Parathyroid adenoma (tissue), 2 donors: ENCODE data around the gene MRPL9.
A peak's percentile ranks its signal among the peaks of the same experiment; 100 is the strongest.

Experiments
- H2AFZ ChIP-seq: fragments of 300-600 bp; sonication (generic); one replicate; pipeline ENCODE4 v1.7.0; 2017; ENCODE audit warnings: antibody characterized with exemption, mild to moderate bottlenecking
- H3K27ac ChIP-seq: fragments of 300-600 bp; sonication (generic); one replicate; pipeline ENCODE4 v1.7.0; 2017
- H3K27me3 ChIP-seq: fragments of 300-600 bp; sonication (generic); one replicate; pipeline ENCODE4 v1.7.0; 2017; ENCODE audit warnings: low read length; ENCODE audit not compliant: control insufficient read depth, insufficient read depth
- H3K36me3 ChIP-seq: fragments of 300-600 bp; sonication (generic); one replicate; pipeline ENCODE4 v1.7.0; 2017; ENCODE audit warnings: low read length; ENCODE audit not compliant: control insufficient read depth, insufficient read depth
- H3K4me1 ChIP-seq: fragments of 300-600 bp; sonication (generic); one replicate; pipeline ENCODE4 v1.7.0; 2017; ENCODE audit warnings: control low read depth
- H3K4me2 ChIP-seq: fragments of 300-600 bp; sonication (generic); one replicate; pipeline ENCODE4 v1.7.0; 2017; ENCODE audit warnings: low read length
- H3K4me3 ChIP-seq: fragments of 300-600 bp; sonication (generic); one replicate; pipeline ENCODE4 v1.7.0; 2017; ENCODE audit warnings: low read depth, low read length
- H3K79me2 ChIP-seq: fragments of 300-600 bp; sonication (generic); one replicate; pipeline ENCODE4 v1.7.0; 2017; ENCODE audit warnings: control low read depth
- H3K9ac ChIP-seq: fragments of 300-600 bp; sonication (generic); one replicate; pipeline ENCODE4 v1.7.0; 2017; ENCODE audit warnings: mild to moderate bottlenecking
- H3K9me3 ChIP-seq: fragments of 300-600 bp; sonication (generic); one replicate; pipeline ENCODE4 v1.7.0; 2017; ENCODE audit warnings: low read length; ENCODE audit not compliant: control insufficient read depth
- TF ChIP-seq, protein P1 (sequence below): fragments of 300-600 bp; sonication (generic); IDR thresholded peaks from one replicate; pipeline ENCODE4 v1.7.0; 2017; ENCODE audit warnings: antibody characterized with exemption, mild to moderate bottlenecking
- donor health status: primary hyperparathyroidism.

The MRPL9 gene

DNA sequence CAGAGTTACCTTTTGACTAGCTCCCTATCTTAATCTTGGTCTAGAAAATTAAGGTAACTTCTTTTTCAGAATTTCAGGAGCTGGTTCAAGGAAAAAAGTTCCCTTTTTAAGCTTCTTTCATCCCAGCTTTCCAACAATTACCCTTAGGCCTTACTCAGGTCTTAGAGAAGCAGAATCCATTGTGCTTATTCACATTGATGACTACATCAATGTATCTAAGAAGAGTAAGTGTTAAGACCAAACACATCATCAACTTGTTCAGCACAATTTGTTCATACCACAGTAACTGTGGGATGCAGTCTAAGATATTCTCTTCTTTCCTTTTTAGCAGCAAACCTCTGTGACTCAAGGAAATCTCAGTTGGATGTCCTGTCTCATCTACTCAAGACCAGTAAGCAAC lies 4.1 kb downstream of the MRPL9 start:
- H3K27ac ChIP-seq = peak overlapping the region; percentile 47
- no peak overlapping the region for H2AFZ ChIP-seq
- no peak overlapping the region for H3K4me3 ChIP-seq
- no peaks in the 10 kb centered on the region for H3K36me3 ChIP-seq
- peak overlapping the region; percentile 33 for H3K4me2 ChIP-seq
- H3K79me2 ChIP-seq = no peaks in the 10 kb centered on the region
- no peak overlapping the region for H3K9ac ChIP-seq
- H3K27me3 ChIP-seq = no peaks in the 10 kb centered on the region
- peaks cover 3% of the 10 kb centered on the region for H3K4me1 ChIP-seq
- H3K9me3 ChIP-seq = no peaks in the 10 kb centered on the region
- TF ChIP-seq, protein P1, sequence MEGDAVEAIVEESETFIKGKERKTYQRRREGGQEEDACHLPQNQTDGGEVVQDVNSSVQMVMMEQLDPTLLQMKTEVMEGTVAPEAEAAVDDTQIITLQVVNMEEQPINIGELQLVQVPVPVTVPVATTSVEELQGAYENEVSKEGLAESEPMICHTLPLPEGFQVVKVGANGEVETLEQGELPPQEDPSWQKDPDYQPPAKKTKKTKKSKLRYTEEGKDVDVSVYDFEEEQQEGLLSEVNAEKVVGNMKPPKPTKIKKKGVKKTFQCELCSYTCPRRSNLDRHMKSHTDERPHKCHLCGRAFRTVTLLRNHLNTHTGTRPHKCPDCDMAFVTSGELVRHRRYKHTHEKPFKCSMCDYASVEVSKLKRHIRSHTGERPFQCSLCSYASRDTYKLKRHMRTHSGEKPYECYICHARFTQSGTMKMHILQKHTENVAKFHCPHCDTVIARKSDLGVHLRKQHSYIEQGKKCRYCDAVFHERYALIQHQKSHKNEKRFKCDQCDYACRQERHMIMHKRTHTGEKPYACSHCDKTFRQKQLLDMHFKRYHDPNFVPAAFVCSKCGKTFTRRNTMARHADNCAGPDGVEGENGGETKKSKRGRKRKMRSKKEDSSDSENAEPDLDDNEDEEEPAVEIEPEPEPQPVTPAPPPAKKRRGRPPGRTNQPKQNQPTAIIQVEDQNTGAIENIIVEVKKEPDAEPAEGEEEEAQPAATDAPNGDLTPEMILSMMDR = no peak

DNA sequence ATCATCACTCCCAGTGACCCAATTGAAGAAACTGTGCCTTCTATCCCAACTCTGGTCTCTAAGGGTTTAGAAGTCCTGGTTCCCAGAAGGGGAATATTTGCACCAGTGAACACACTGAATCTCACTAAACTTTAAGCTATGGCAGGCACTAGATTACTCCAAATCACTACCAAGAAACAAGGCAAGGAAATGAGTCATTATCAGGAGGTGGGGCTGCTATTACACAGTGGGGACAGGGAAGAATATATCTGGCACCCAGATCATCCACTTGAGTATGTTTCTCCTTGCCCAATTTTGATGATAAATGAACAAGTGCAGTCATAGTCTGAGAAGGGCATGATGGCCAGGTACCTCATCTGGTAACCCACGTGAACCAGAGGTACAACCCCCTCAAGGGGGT lies 7.0 kb downstream of the MRPL9 start:
- H3K4me2 ChIP-seq = no peak overlapping the region
- no peaks in the 10 kb centered on the region for H3K9me3 ChIP-seq
- no peak overlapping the region for H2AFZ ChIP-seq
- no peak overlapping the region for H3K4me3 ChIP-seq
- no peaks in the 10 kb centered on the region for H3K27me3 ChIP-seq
- H3K79me2 ChIP-seq = no peaks in the 10 kb centered on the region
- TF ChIP-seq, protein P1 = no peak
- H3K4me1 ChIP-seq = peaks cover 3% of the 10 kb centered on the region
- no peak overlapping the region for H3K27ac ChIP-seq
- no peaks in the 10 kb centered on the region for H3K36me3 ChIP-seq
- H3K9ac ChIP-seq = no peak overlapping the region

- no peaks in the 10 kb centered on the region for H3K79me2 ChIP-seq
- H3K4me2 ChIP-seq = no peak overlapping the region
- H3K9me3 ChIP-seq = no peaks in the 10 kb centered on the region
- no peak overlapping the region for H3K9ac ChIP-seq
- TF ChIP-seq, protein P1 = no peak
- no peaks in the 10 kb centered on the region for H3K36me3 ChIP-seq
- peaks cover 11% of the 10 kb centered on the region for H3K4me1 ChIP-seq
- peak overlapping the region; percentile 58 for H2AFZ ChIP-seq
- H3K27me3 ChIP-seq = no peaks in the 10 kb centered on the region
- peak overlapping the region; percentile 92 for H3K27ac ChIP-seq
- no peak overlapping the region for H3K4me3 ChIP-seq
These were observed 21.8 kb downstream of the MRPL9 start for GRCh38 chr1:151741516-151741915.

- no peaks in the 10 kb centered on the region for H3K9me3 ChIP-seq
- TF ChIP-seq, protein P1 = peak; percentile 21
- no peaks in the 10 kb centered on the region for H3K27me3 ChIP-seq
- no peaks in the 10 kb centered on the region for H3K79me2 ChIP-seq
- peak overlapping the region; percentile 92 for H3K27ac ChIP-seq
- H3K36me3 ChIP-seq = no peaks in the 10 kb centered on the region
- no peak overlapping the region for H2AFZ ChIP-seq
- H3K4me2 ChIP-seq = peak overlapping the region; percentile 73
- no peak overlapping the region for H3K9ac ChIP-seq
- H3K4me1 ChIP-seq = peaks cover 11% of the 10 kb centered on the region
- peak overlapping the region; percentile 6 for H3K4me3 ChIP-seq
These were observed 23.5 kb downstream of the MRPL9 start for GRCh38 chr1:151739590-151740355.

GRCh38 chr1:151737479-151737878 lies 25.8 kb downstream of the MRPL9 start:
- Histone ChIP-seq H3K9ac (no peak overlapping the region), H3K27me3 (no peaks in the 10 kb centered on the region), H3K4me3 (no peak overlapping the region), H3K27ac (no peak overlapping the region), H3K36me3 (no peaks in the 10 kb centered on the region), H3K79me2 (no peaks in the 10 kb centered on the region), H2AFZ (no peak overlapping the region), H3K4me1 (peaks cover 11% of the 10 kb centered on the region), H3K4me2 (no peak overlapping the region), H3K9me3 (no peaks in the 10 kb centered on the region)
- TF ChIP-seq, protein P1 = no peak
